GM12878 (cell line): Measurements from ENCODE around the gene TMEM174. TPM values are rescaled to one million over a fixed set of nuclear protein-coding genes. Genes with fewer than 3 reads are reported as not detected.

ENCODE experiments used
- ATAC-seq: fragments of 200-7000 bp; cut with Tn5 transposase; 3 replicates; pipeline ENCODE4 v1.9.1; 2020; ENCODE audit warnings: mild to moderate bottlenecking, moderate library complexity
- BruUV-seq: library from RNA; stranded (reverse); fragments of 400-500 nt; replicated peaks from 2 replicates; lab custom pipeline; 2021; lab: Mats Ljungman, UMichigan
- CTCF ChIA-PET: fragments of 300-600 bp; sonication (Branson Sonifier 250); formaldehyde crosslinking; extraction: SDS; loops from one replicate; lab custom pipeline; 2021; ENCODE audit warnings: inconsistent platforms; lab: Yijun Ruan, JAX
- POLR2A ChIA-PET: fragments of 350-600 bp; formaldehyde crosslinking; extraction: SDS; loops from one replicate; lab custom pipeline; 2021; ENCODE audit warnings: inconsistent platforms; lab: Charles Lee
- RAD21 ChIA-PET: fragments of 300-600 bp; sonication (Branson Sonifier 250); formaldehyde crosslinking; loops from one replicate; lab custom pipeline; 2023; ENCODE audit warnings: antibody characterized with exemption; ENCODE audit not compliant: unreplicated experiment; lab: Charles Lee
- SMC1A ChIA-PET: fragments of 300-600 bp; sonication (Branson Sonifier 250); formaldehyde crosslinking; loops from one replicate; lab custom pipeline; 2023; ENCODE audit not compliant: unreplicated experiment, uncharacterized antibody; lab: Charles Lee
- DNase-seq: peaks from one replicate; pipeline ENCODE4 v3.0.0-alpha.2; 2011; ENCODE audit warnings: low read depth, low spot score
- FAIRE-seq: peaks from 3 replicates; lab custom pipeline; 2011; peaks lifted over from hg19 to GRCh38; lab: Jason Lieb, UNC
- H2AFZ ChIP-seq: 2 replicates; pipeline ENCODE4 v1.6.0; 2011; ENCODE audit warnings: low read depth, low read length, control low read depth; ENCODE audit not compliant: control insufficient read depth
- H3K27ac ChIP-seq: 2 replicates; pipeline ENCODE4 v1.5.1; 2011; ENCODE audit warnings: control low read depth; ENCODE audit not compliant: control insufficient read depth, insufficient read depth
- H3K27me3 ChIP-seq, 2 experiments: replicated peaks in 1 of 2; 2 replicates each; pipeline versions ENCODE4 v1.6.0 to v1.6.1; 2011; ENCODE audit warnings: low read length in 1 of 2; ENCODE audit not compliant: control insufficient read depth in 2 of 2, insufficient read depth in 2 of 2
- H3K36me3 ChIP-seq, 2 experiments: 2 replicates each; pipeline ENCODE4 v1.5.1; 2011; ENCODE audit warnings: low read length in 1 of 2; ENCODE audit not compliant: control insufficient read depth in 2 of 2, insufficient read depth in 2 of 2
- H3K4me1 ChIP-seq: 2 replicates; pipeline ENCODE4 v1.6.1; 2011; ENCODE audit warnings: mild to moderate bottlenecking, low read length, moderate library complexity, mixed read lengths; ENCODE audit not compliant: control insufficient read depth, insufficient read depth
- H3K4me2 ChIP-seq: 2 replicates; pipeline ENCODE4 v1.6.0; 2011; ENCODE audit warnings: control low read depth; ENCODE audit not compliant: control insufficient read depth, insufficient read depth
- H3K4me3 ChIP-seq: fragments of 200-600 bp; sonication (generic); 2 replicates; pipeline ENCODE4 v1.5.1; 2016
- H3K79me2 ChIP-seq: 2 replicates; pipeline ENCODE4 v1.6.0; 2011; ENCODE audit warnings: low read length; ENCODE audit not compliant: control insufficient read depth, insufficient read depth
- H3K9ac ChIP-seq: 2 replicates; pipeline ENCODE4 v1.8.0; 2011; ENCODE audit warnings: low read length, control low read depth, mixed read lengths; ENCODE audit not compliant: control insufficient read depth, insufficient read depth
- H3K9me3 ChIP-seq: replicated peaks from 3 replicates; pipeline ENCODE4 v1.5.1; 2011; ENCODE audit warnings: mild to moderate bottlenecking, low read length; ENCODE audit not compliant: control insufficient read depth, insufficient read depth
- H4K20me1 ChIP-seq: 2 replicates; pipeline ENCODE4 v1.6.0; 2011; ENCODE audit not compliant: control insufficient read depth, insufficient read depth
- CHD2 ChIP-seq: IDR thresholded peaks from 2 replicates; pipeline ENCODE4 v1.6.1; 2011; ENCODE audit warnings: low read depth, low read length, improper control_type of control experiment, borderline replicate concordance
- CTCF ChIP-seq, 3 experiments: IDR thresholded peaks in 2 of 3; conservative IDR thresholded peaks in 1 of 3; 2 replicates each; pipeline ENCODE4 v1.5.1; 2011; ENCODE audit warnings: low read depth in 3 of 3, low read length in 3 of 3, mild to moderate bottlenecking in 3 of 3, control low read depth in 2 of 3, moderate library complexity in 2 of 3, inconsistent platforms in 1 of 3, mixed read lengths in 1 of 3; ENCODE audit not compliant: control insufficient read depth in 2 of 3, insufficient read depth in 1 of 3; ENCODE audit errors: extremely low read depth in 1 of 3
- ESRRA ChIP-seq: IDR thresholded peaks from 2 replicates; pipeline ENCODE4 v1.6.1; 2012; ENCODE audit warnings: mild to moderate bottlenecking, low read length, improper control_type of control experiment
- JUND ChIP-seq: IDR thresholded peaks from 2 replicates; pipeline ENCODE4 v1.6.1; 2012; ENCODE audit warnings: low read depth, mild to moderate bottlenecking, low read length, improper control_type of control experiment, moderate library complexity
- POLR2AphosphoS2 ChIP-seq: IDR thresholded peaks from 2 replicates; pipeline ENCODE4 v1.6.1; 2011; ENCODE audit warnings: low read depth, mild to moderate bottlenecking, low read length, improper control_type of control experiment, moderate library complexity
- RAD21 ChIP-seq: IDR thresholded peaks from 2 replicates; pipeline ENCODE4 v1.6.1; 2011; ENCODE audit warnings: mild to moderate bottlenecking, low read depth, low read length, moderate library complexity; ENCODE audit not compliant: insufficient read depth
- SMC3 ChIP-seq: IDR thresholded peaks from 2 replicates; pipeline ENCODE4 v1.6.1; 2011; ENCODE audit warnings: low read length, improper control_type of control experiment, borderline replicate concordance
- ZBTB11 ChIP-seq: fragments of 450-650 bp; formaldehyde crosslinking; IDR thresholded peaks from 2 replicates; pipeline ENCODE4 v1.5.0; 2022; ENCODE audit warnings: mild to moderate bottlenecking, missing genetic modification characterization
- WGBS: methylation state at CpG from one replicate; pipeline ENCODE4 v1.1.6; 2016; ENCODE audit warnings: low lambda C conversion rate; ENCODE audit not compliant: insufficient replicate concordance, insufficient coverage; ENCODE audit errors: missing lambda C conversion rate; 5-methylcytosine and 5-hydroxymethylcytosine counted together
- in situ Hi-C: fragments of 300-500 bp; cut with MboI; formaldehyde crosslinking; loops from 9 replicates; pipeline ENCODE4 v1.14.3; 2018; ENCODE audit warnings: mixed read lengths
- intact Hi-C: fragments of 100-400 bp; cut with micrococcal nuclease; formaldehyde crosslinking; loops from one replicate; pipeline ENCODE4 v1.14.2; 2022; ENCODE audit not compliant: unreplicated experiment
- polyA plus RNA-seq, 11 experiments: library from polyadenylated mRNA; depleted of rRNA in 4 of 11; unstranded in 6 of 11; stranded (reverse) in 5 of 11; fragments of >200 nt; fragmentation: Nextera tagmentation in 4 of 11; fragmentation: Illumina TruSeq in 1 of 11; extraction: Ambion mirVana in 4 of 11; extraction: Trizol in 1 of 11; gene quantifications; 1 replicate in 1 of 11; 2 replicates in 10 of 11; pipeline versions ENCODE4 v1.2.1 to v1.2.3, GENCODE V29; 2011 to 2016; ENCODE audit warnings: inconsistent platforms in 2 of 11, missing spikeins in 2 of 11, low read depth in 1 of 11
- total RNA-seq, 4 experiments: library from RNA; depleted of rRNA in 3 of 4; stranded (reverse); fragments of >200 nt in 3 of 4; fragmentation: Illumina TruSeq in 1 of 4; extraction: Trizol in 1 of 4; gene quantifications; 2 replicates each; pipeline versions ENCODE4 v1.2.1 to v1.2.3, GENCODE V29; 2013 to 2021

The TMEM174 gene
- total and polyA plus RNA-seq, 10 of the 15 experiments (the other 5 are each of a cell fraction or from before 2014, with no cell fraction given), result not detected

- TF ChIP-seq ESRRA, result no peak
Observed at GRCh38 chr5:73135021-73135420, 38.0 kb upstream of the TMEM174 start (continued).

GRCh38 chr5:73135429-73136054 is 37.5 kb upstream of the TMEM174 start:
- intact Hi-C loops, result no loop called here
- RAD21 ChIA-PET, result no interaction called here
- in situ Hi-C loops, result no loop called here
- Histone ChIP-seq H4K20me1 (no peaks in the 10 kb centered on the region), H3K79me2 (no peaks in the 10 kb centered on the region), H3K9me3 (no peaks in the 10 kb centered on the region), H3K27ac (no peak overlapping the region), H3K4me2 (no peak overlapping the region), H3K36me3 (no peaks in the 10 kb centered on the region), H3K9ac (no peak overlapping the region), H3K27me3 (0 out of 4 replicates have a peak, but pooled peaks cover 0 to 2% of the 10 kb centered on the region in 2 experiments), H3K4me1 (no peaks in the 10 kb centered on the region), H2AFZ (no peak overlapping the region), H3K4me3 (no peak overlapping the region)
- BruUV-seq, result no TSS peak
- SMC1A ChIA-PET, result no interaction called here
- CTCF ChIA-PET, result no interaction called here
- DNase-seq (no peak), ATAC-seq (peak; percentile 76), FAIRE-seq (no peak)
- POLR2A ChIA-PET, result no interaction called here
- peak; percentile 26; the same call in 1 of the 2 replicates for TF ChIP-seq SMC3
- no peak for TF ChIP-seq JUND
- TF ChIP-seq RAD21, result peak; percentile 37
- TF ChIP-seq CHD2, result no peak
- TF ChIP-seq POLR2AphosphoS2, result no peak
- no peak for TF ChIP-seq ZBTB11
- TF ChIP-seq CTCF (IDR thresholded peaks at IDR 0.05 in 2 of 3, conservative IDR thresholded peaks at IDR 0.05 in 1 of 3; ENCODE audit: control insufficient read depth in 2 of 3, extremely low read depth in 1 of 3, insufficient read depth in 1 of 3, low read depth in 3 of 3, low read length in 3 of 3), result peak; percentile 19 to 42 (median 37); a peak in 4 of 6 replicates
- 8% methylated on average over 6 of the region's 6 CpGs for WGBS
